ENCODE data around the gene CR1. TPM values are rescaled to one million over a fixed set of nuclear protein-coding genes. Genes with fewer than 3 reads are reported as not detected.
"Not testable (repeated sequence)": the region's sequence is repeated elsewhere in the genome, so short reads cannot be mapped to it uniquely, and the experiment has no call there.

The CR1 gene
- total and polyA plus RNA-seq, 9 of the 15 experiments (the other 6 are each of a cell fraction or from before 2014, with no cell fraction given), result 0.07 to 0.47 (median 0.18) TPM

DNA sequence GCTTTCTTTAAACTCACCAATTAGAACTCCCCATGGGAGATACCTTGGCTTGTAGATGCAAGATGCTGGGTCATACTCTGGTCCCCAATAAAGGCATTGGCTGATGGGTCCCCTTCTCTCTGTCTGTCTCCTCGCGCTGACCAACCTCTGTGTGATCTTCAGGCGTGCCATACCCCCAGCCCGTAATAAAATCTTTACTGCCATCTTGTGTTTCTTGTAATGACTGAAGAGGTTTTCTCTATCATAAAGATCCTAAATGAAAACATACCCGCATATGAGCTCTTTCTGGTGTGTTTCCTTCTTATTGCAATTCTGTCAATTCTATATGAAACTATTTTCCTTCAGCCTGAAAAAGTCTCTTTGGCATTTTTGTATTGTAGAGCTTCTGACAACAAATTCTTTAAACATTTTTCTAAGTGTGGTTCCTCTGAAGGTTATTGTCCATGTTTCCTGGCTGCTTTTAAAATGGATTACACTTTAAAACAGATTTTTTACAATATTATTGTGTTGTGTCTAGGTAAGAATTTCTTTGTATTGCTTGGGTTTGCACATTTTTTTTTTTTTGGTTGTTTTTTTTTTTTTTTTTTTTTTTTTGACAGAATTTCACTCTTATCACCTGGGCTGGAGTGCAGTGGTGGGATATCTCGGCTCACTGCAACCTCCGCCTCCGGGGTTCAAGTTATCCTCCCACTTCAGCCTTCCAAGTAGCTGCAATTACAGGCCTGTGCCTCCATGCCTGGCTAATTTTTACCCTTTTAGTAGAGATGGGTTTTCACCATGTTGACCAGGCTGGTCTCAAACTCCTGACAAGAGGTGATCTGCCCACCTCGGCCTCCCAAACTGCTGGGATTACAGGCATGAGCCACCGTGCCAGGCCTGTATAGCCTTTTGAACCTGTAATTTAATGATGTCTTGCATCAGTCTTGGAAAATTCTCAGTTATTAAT lies 24.7 kb downstream of the CR1 start:
- WGBS (ENCODE audit: insufficient coverage, low coverage, missing lambda C conversion rate), result 8% methylated on average over 10 of the region's 10 CpGs
- FAIRE-seq, result peak; percentile 42
- DNase-seq (ENCODE audit: extremely low read depth in 1 of 4, low spot score in 3 of 4), result peak in 1 of 4 experiments; percentile 86
- Histone ChIP-seq H3K4me1 (replicated peaks in 1 of 2; ENCODE audit: control insufficient read depth in 2 of 2, insufficient read depth in 2 of 2, low read length in 2 of 2) (peaks cover 13 to 25% of the 10 kb centered on the region in 2 experiments; a peak in 4 of 5 replicates), H3K9ac (ENCODE audit: insufficient read depth in 1 of 2, low read depth in 2 of 2, low read length in 2 of 2) (peak overlapping the region; percentile 69; a peak in 3 of 4 replicates), H3K27ac (ENCODE audit: extremely low read depth, low read depth, low read length) (peak overlapping the region; percentile 92), H3K4me2 (ENCODE audit: insufficient read depth, low read length) (peak overlapping the region; percentile 61), H2AFZ (ENCODE audit: low read depth, low read length) (peak overlapping the region; percentile 74)
- ChIA-PET POLR2A (interaction anchor here (0.6 to 1.4 kb wide), 13 partner anchors 16 to 620 kb away, joined by 3 to 8 read pairs (median 4); partner anchors contain the start of genes CD55 and PFKFB2), CTCF (ENCODE audit: low intra/inter-chr PET ratio) (interaction anchor here (0.6 kb wide), 1 partner anchor 68 kb away, joined by 4 read pairs; no protein-coding TSS in a partner anchor)
- not testable (repeated sequence) for BruUV-seq (replicated peaks); H3K4me3 ChIP-seq; H3K79me2 ChIP-seq (ENCODE audit: control insufficient read depth, insufficient read depth, low read length); H3K9me1 ChIP-seq (ENCODE audit: control insufficient read depth, insufficient read depth, low read length); H3K36me3 ChIP-seq (ENCODE audit: control insufficient read depth, insufficient read depth, low read length); H4K20me1 ChIP-seq (replicated peaks; ENCODE audit: control insufficient read depth, insufficient read depth, low read length); H3K27me3 ChIP-seq (ENCODE audit: control insufficient read depth in 2 of 2, insufficient read depth in 2 of 2, low read length in 2 of 2); H3K9me3 ChIP-seq (replicated peaks; ENCODE audit: control insufficient read depth, insufficient read depth, low read depth, low read length); TF ChIP-seq ZNF740, ZBTB40 (CRISPR knock-in tag; IDR thresholded peaks at IDR 0.05)
- in situ Hi-C loops (cut with MboI), result loop anchor here (25.0 kb wide), 1 partner anchor 908 kb away; the partner anchor contains the start of gene EIF2D
- peak; percentile 55 for ATAC-seq
- intact Hi-C loops (cut with micrococcal nuclease), result loop anchor here (1.0 kb wide), 1 partner anchor 21 kb away; no protein-coding TSS in a partner anchor
- TF ChIP-seq STAT5A (IDR thresholded peaks at IDR 0.05; ENCODE audit: borderline replicate concordance, low read length), result peak; percentile 37; the same call in 1 of the 2 replicates
- peak in 1 of 2 experiments; percentile 51; a peak in 1 of 4 replicates for TF ChIP-seq MAZ (CRISPR knock-in tag; conservative IDR thresholded peaks at IDR 0.05 in 1 of 2, IDR thresholded peaks at IDR 0.05 in 1 of 2)
- peak in 1 of 2 experiments; percentile 85; a peak in 2 of 4 replicates for TF ChIP-seq ZNF740 (tag; IDR thresholded peaks at IDR 0.05)
- 0 out of 2 replicates have a peak, but pooled peaks have one; percentile 37 for TF ChIP-seq ZBTB40 (IDR thresholded peaks at IDR 0.05)
- TF ChIP-seq RBBP5 (IDR thresholded peaks at IDR 0.05; ENCODE audit: borderline replicate concordance, insufficient read depth, low read length, poor library complexity, severe bottlenecking), result peak; percentile 2
- TF ChIP-seq FOSL1 (tag; conservative IDR thresholded peaks at IDR 0.05), result peak; percentile 16; the same call in 1 of the 2 replicates
